Neuronal stem cell (in vitro differentiated cells): ENCODE results near the gene RNF44.

ENCODE experiments used
- DNase-seq: peaks from one replicate; pipeline ENCODE4 v3.0.0-alpha.2; 2013; ENCODE audit warnings: low spot score
- H2AFZ ChIP-seq: one replicate; pipeline ENCODE4 v1.6.1; 2013; ENCODE audit warnings: mild to moderate bottlenecking, low read length, inconsistent platforms
- H2AK5ac ChIP-seq: 2 replicates; pipeline ENCODE4 v1.6.1; 2013; ENCODE audit warnings: low read depth, mild to moderate bottlenecking, inconsistent platforms, low read length, moderate library complexity, mixed read lengths
- H2BK120ac ChIP-seq: 2 replicates; pipeline ENCODE4 v1.6.1; 2013; ENCODE audit warnings: low read depth, mild to moderate bottlenecking, inconsistent platforms, low read length, moderate library complexity, mixed read lengths
- H2BK12ac ChIP-seq: one replicate; pipeline ENCODE4 v1.6.1; 2013; ENCODE audit warnings: low read length, inconsistent platforms
- H2BK15ac ChIP-seq: 2 replicates; pipeline ENCODE4 v1.6.1; 2013; ENCODE audit warnings: mild to moderate bottlenecking, low read length, inconsistent platforms, mixed read lengths
- H2BK5ac ChIP-seq: one replicate; pipeline ENCODE4 v1.6.1; 2013; ENCODE audit warnings: inconsistent platforms, mild to moderate bottlenecking, low read length, moderate library complexity
- H3K14ac ChIP-seq: one replicate; pipeline ENCODE4 v1.6.1; 2013; ENCODE audit warnings: low read length, inconsistent platforms
- H3K18ac ChIP-seq: 2 replicates; pipeline ENCODE4 v1.6.1; 2013; ENCODE audit warnings: low read length, inconsistent platforms
- H3K23ac ChIP-seq: 2 replicates; pipeline ENCODE4 v1.6.1; 2013; ENCODE audit warnings: low read depth, mild to moderate bottlenecking, mixed read lengths, low read length, inconsistent platforms; ENCODE audit not compliant: poor library complexity
- H3K27ac ChIP-seq: replicated peaks from 3 replicates; pipeline ENCODE4 v1.5.1; 2013; ENCODE audit warnings: low read length, inconsistent platforms
- H3K27me3 ChIP-seq, 3 experiments: 2 replicates each; pipeline ENCODE4 v1.6.1; 2013; ENCODE audit warnings: low read length in 3 of 3, mild to moderate bottlenecking in 2 of 3, inconsistent platforms in 1 of 3, low read depth in 1 of 3, mixed read lengths in 1 of 3, moderate library complexity in 1 of 3; ENCODE audit not compliant: control insufficient read depth in 3 of 3, insufficient read depth in 3 of 3
- H3K36me3 ChIP-seq, 2 donors: replicated peaks in 1 of 2; 2 replicates each; pipeline ENCODE4 v1.6.1; 2013; ENCODE audit warnings: low read length in 2 of 2; ENCODE audit not compliant: control insufficient read depth in 2 of 2, insufficient read depth in 2 of 2
- H3K4ac ChIP-seq: 2 replicates; pipeline ENCODE4 v1.6.1; 2013; ENCODE audit warnings: inconsistent platforms, mild to moderate bottlenecking, low read length, moderate library complexity
- H3K4me1 ChIP-seq, 2 donors: 1 replicate in 1 of 2; 2 replicates in 1 of 2; pipeline ENCODE4 v1.6.1; 2013; ENCODE audit warnings: low read length in 2 of 2, low read depth in 1 of 2; ENCODE audit not compliant: control insufficient read depth in 2 of 2, insufficient read depth in 1 of 2
- H3K4me2 ChIP-seq: one replicate; pipeline ENCODE4 v1.6.1; 2013; ENCODE audit warnings: mild to moderate bottlenecking, low read length, inconsistent platforms; ENCODE audit not compliant: insufficient read depth, poor library complexity, severe bottlenecking
- H3K4me3 ChIP-seq, 2 donors: 2 replicates each; pipeline ENCODE4 v1.5.1; 2013; ENCODE audit warnings: low read length in 2 of 2, mild to moderate bottlenecking in 2 of 2, inconsistent platforms in 1 of 2, moderate library complexity in 1 of 2
- H3K79me1 ChIP-seq: one replicate; pipeline ENCODE4 v1.6.1; 2013; ENCODE audit warnings: low read depth, mild to moderate bottlenecking, inconsistent platforms, low read length, moderate library complexity
- H3K9ac ChIP-seq: one replicate; pipeline ENCODE4 v1.6.1; 2013; ENCODE audit warnings: mild to moderate bottlenecking, low read depth, low read length, inconsistent platforms; ENCODE audit not compliant: poor library complexity
- H3K9me3 ChIP-seq, 2 donors: replicated peaks in 1 of 2; 2 replicates each; pipeline versions ENCODE3 to v1.6.1; 2013; ENCODE audit warnings: low read length in 2 of 2, mild to moderate bottlenecking in 2 of 2, inconsistent platforms in 1 of 2, low read depth in 1 of 2, mixed read lengths in 1 of 2, moderate library complexity in 1 of 2; ENCODE audit not compliant: control insufficient read depth in 2 of 2, insufficient read depth in 1 of 2
- H4K8ac ChIP-seq: one replicate; pipeline ENCODE4 v1.6.1; 2013; ENCODE audit warnings: low read depth, mild to moderate bottlenecking, inconsistent platforms, low read length, moderate library complexity
- H4K91ac ChIP-seq: one replicate; pipeline ENCODE4 v1.6.1; 2013; ENCODE audit warnings: low read length, low read depth, mild to moderate bottlenecking, inconsistent platforms; ENCODE audit not compliant: poor library complexity
- WGBS, 2 donors: extraction: QIAGEN DNeasy Blood & Tissue Kit; methylation state at CpG; one replicate each; pipeline ENCODE4 v1.1.7; 2013; ENCODE audit warnings: missing lambda C conversion rate in 2 of 2, mixed read lengths in 1 of 2; ENCODE audit not compliant: insufficient read length in 2 of 2, insufficient replicate concordance in 1 of 2; ENCODE audit errors: extremely low coverage in 2 of 2; 5-methylcytosine and 5-hydroxymethylcytosine counted together

RNF44 gene

GRCh38 chr5:176492431-176492830 is 44.8 kb downstream of the RNF44 start:
- DNase-seq = no peak
- Histone ChIP-seq H3K4ac (no peak overlapping the region), H3K4me1 (no peaks in the 10 kb centered on the region), H2BK12ac (no peak overlapping the region), H3K27ac (no peak overlapping the region), H3K36me3 (peaks cover 33 to 95% of the 10 kb centered on the region in 2 donors), H2AK5ac (no peak overlapping the region), H2AFZ (no peak overlapping the region), H3K18ac (no peak overlapping the region), H3K27me3 (no peaks in the 10 kb centered on the region), H3K9me3 (no peaks in the 10 kb centered on the region), H3K4me2 (no peak overlapping the region), H4K8ac (no peak overlapping the region), H2BK15ac (no peak overlapping the region), H3K23ac (no peak overlapping the region), H2BK5ac (no peak overlapping the region), H3K9ac (no peak overlapping the region), H3K79me1 (no peaks in the 10 kb centered on the region), H3K14ac (no peak overlapping the region), H4K91ac (no peak overlapping the region), H2BK120ac (no peak overlapping the region), H3K4me3 (no peak overlapping the region)
- no CpG with 5 or more reads among the region's 3 CpGs for WGBS, 2 donors

- WGBS, 2 donors = no CpG with 5 or more reads among the region's 8 CpGs
- H3K36me3 ChIP-seq = peaks cover 34 to 95% of the 10 kb centered on the region in 2 donors
Observed at GRCh38 chr5:176491901-176492300, 45.3 kb downstream of the RNF44 start.

GRCh38 chr5:176491101-176491502 is 46.1 kb downstream of the RNF44 start:
- Histone ChIP-seq H3K27ac (no peak overlapping the region), H3K9ac (no peak overlapping the region), H3K27me3 (no peaks in the 10 kb centered on the region), H2BK120ac (no peak overlapping the region), H4K91ac (no peak overlapping the region), H2BK15ac (no peak overlapping the region), H3K23ac (no peak overlapping the region), H2BK5ac (no peak overlapping the region), H2BK12ac (no peak overlapping the region), H3K4me3 (no peak overlapping the region), H3K79me1 (no peaks in the 10 kb centered on the region), H3K4ac (no peak overlapping the region), H3K14ac (no peak overlapping the region), H3K36me3 (peaks cover 31 to 95% of the 10 kb centered on the region in 2 donors), H4K8ac (no peak overlapping the region), H2AFZ (no peak overlapping the region), H3K4me1 (no peaks in the 10 kb centered on the region), H3K4me2 (no peak overlapping the region), H3K18ac (no peak overlapping the region), H2AK5ac (no peak overlapping the region), H3K9me3 (no peaks in the 10 kb centered on the region)
- DNase-seq = no peak
- no CpG with 5 or more reads among the region's 3 CpGs for WGBS, 2 donors

More at GRCh38 chr5:176491901-176492300, 45.3 kb downstream of the RNF44 start:
- no peak overlapping the region for H3K4me2 ChIP-seq
- H2BK5ac ChIP-seq = no peak overlapping the region
- no peak overlapping the region for H2AFZ ChIP-seq
- no peak overlapping the region for H4K91ac ChIP-seq
- no peak overlapping the region for H4K8ac ChIP-seq
- H2BK120ac ChIP-seq = no peak overlapping the region
- H3K27me3 ChIP-seq = no peaks in the 10 kb centered on the region
- no peaks in the 10 kb centered on the region for H3K9me3 ChIP-seq
- no peak overlapping the region for H3K27ac ChIP-seq
- H3K9ac ChIP-seq = no peak overlapping the region
- no peak overlapping the region for H2BK15ac ChIP-seq
- no peaks in the 10 kb centered on the region for H3K79me1 ChIP-seq
- no peaks in the 10 kb centered on the region for H3K4me1 ChIP-seq
- H3K14ac ChIP-seq = no peak overlapping the region
- no peak overlapping the region for H2BK12ac ChIP-seq
- no peak overlapping the region for H2AK5ac ChIP-seq
- no peak overlapping the region for H3K4ac ChIP-seq
- no peak overlapping the region for H3K23ac ChIP-seq
- no peak overlapping the region for H3K18ac ChIP-seq
- DNase-seq = no peak
- H3K4me3 ChIP-seq = no peak overlapping the region

- DNase-seq = no peak
- Histone ChIP-seq H3K4ac (no peak overlapping the region), H2AK5ac (no peak overlapping the region), H3K4me1 (no peaks in the 10 kb centered on the region), H3K4me2 (no peak overlapping the region), H3K27ac (no peak overlapping the region), H3K4me3 (no peak overlapping the region), H3K36me3 (peaks cover 34 to 95% of the 10 kb centered on the region in 2 donors), H3K18ac (no peak overlapping the region), H3K14ac (no peak overlapping the region), H3K9ac (no peak overlapping the region), H3K79me1 (no peaks in the 10 kb centered on the region), H3K9me3 (no peaks in the 10 kb centered on the region), H3K27me3 (no peaks in the 10 kb centered on the region), H2BK5ac (no peak overlapping the region), H2AFZ (no peak overlapping the region), H4K91ac (no peak overlapping the region), H2BK120ac (no peak overlapping the region), H2BK15ac (no peak overlapping the region), H2BK12ac (no peak overlapping the region), H4K8ac (no peak overlapping the region), H3K23ac (no peak overlapping the region)
- WGBS, 2 donors = no CpG with 5 or more reads among the region's 1 CpG
Observed at GRCh38 chr5:176490301-176490700, 46.9 kb downstream of the RNF44 start.
